Left kidney (tissue), 2 donors: ENCODE data around the gene TMEM212. TPM values are rescaled to one million over a fixed set of nuclear protein-coding genes. Genes with fewer than 3 reads are reported as not detected.

Experiments
- DNase-seq: peaks from one replicate; pipeline ENCODE4 v3.0.0-alpha.2; 2013
- polyA plus RNA-seq: library from polyadenylated mRNA; unstranded; fragments of 120-200 nt; gene quantifications from one replicate; pipeline ENCODE4 v1.2.1, GENCODE V29; 2013; ENCODE audit not compliant: insufficient read length

TMEM212 gene
- polyA plus RNA-seq, 1 donor = 0.32 TPM

GRCh38 chr3:171834461-171834801 lies 8.7 kb upstream of the TMEM212 start:
- no peak for DNase-seq

- no peak for DNase-seq
Measured at GRCh38 chr3:171835116-171835515, 8.0 kb upstream of the TMEM212 start.

GRCh38 chr3:171835613-171836012 lies 7.5 kb upstream of the TMEM212 start:
- DNase-seq = no peak

- DNase-seq = no peak
Measured at GRCh38 chr3:171836855-171837254, 6.3 kb upstream of the TMEM212 start.

GRCh38 chr3:171837698-171838097 lies 5.5 kb upstream of the TMEM212 start:
- DNase-seq = no peak

- DNase-seq = peak; percentile 47
Measured at GRCh38 chr3:171838218-171838720, 4.9 kb upstream of the TMEM212 start.

GRCh38 chr3:171839270-171839669 lies 3.9 kb upstream of the TMEM212 start:
- no peak for DNase-seq

- no peak for DNase-seq
Measured at GRCh38 chr3:171840445-171840810, 2.7 kb upstream of the TMEM212 start.

- no peak for DNase-seq
Measured at GRCh38 chr3:171840811-171841619, 2.1 kb upstream of the TMEM212 start.

- DNase-seq = no peak
Measured at GRCh38 chr3:171841620-171842000, 1.5 kb upstream of the TMEM212 start.

GRCh38 chr3:171844873-171845272 lies 1.7 kb downstream of the TMEM212 start:
- DNase-seq = no peak

GRCh38 chr3:171845481-171846284 lies 2.5 kb downstream of the TMEM212 start:
- DNase-seq = no peak

GRCh38 chr3:171846597-171846996 lies 3.4 kb downstream of the TMEM212 start:
- no peak for DNase-seq

- DNase-seq = no peak
Measured at GRCh38 chr3:171847133-171847532, 4.0 kb downstream of the TMEM212 start.

GRCh38 chr3:171847595-171848259 lies 4.6 kb downstream of the TMEM212 start:
- DNase-seq = no peak

GRCh38 chr3:171849617-171850319 lies 6.6 kb downstream of the TMEM212 start:
- DNase-seq = no peak

- no peak for DNase-seq
Measured at GRCh38 chr3:171850320-171850959, 7.3 kb downstream of the TMEM212 start.

GRCh38 chr3:171850960-171851659 lies 8.0 kb downstream of the TMEM212 start:
- no peak for DNase-seq

GRCh38 chr3:171851660-171852058 lies 8.5 kb downstream of the TMEM212 start:
- no peak for DNase-seq

GRCh38 chr3:171854649-171855305 lies 11.6 kb downstream of the TMEM212 start:
- DNase-seq = no peak
